DMS53 treated with DMSO at 0.1 percent for 48 hours (cell line): ENCODE results near the gene WDR64.
"Not testable (repeated sequence)": the region's sequence is repeated elsewhere in the genome, so short reads cannot be mapped to it uniquely, and the experiment has no call there.

ENCODE experiments used
- DNase-seq: peaks from one replicate; lab custom pipeline; 2025; ENCODE audit not compliant: unreplicated experiment; lab: John Stamatoyannopoulos, UW

Gene WDR64

DNA sequence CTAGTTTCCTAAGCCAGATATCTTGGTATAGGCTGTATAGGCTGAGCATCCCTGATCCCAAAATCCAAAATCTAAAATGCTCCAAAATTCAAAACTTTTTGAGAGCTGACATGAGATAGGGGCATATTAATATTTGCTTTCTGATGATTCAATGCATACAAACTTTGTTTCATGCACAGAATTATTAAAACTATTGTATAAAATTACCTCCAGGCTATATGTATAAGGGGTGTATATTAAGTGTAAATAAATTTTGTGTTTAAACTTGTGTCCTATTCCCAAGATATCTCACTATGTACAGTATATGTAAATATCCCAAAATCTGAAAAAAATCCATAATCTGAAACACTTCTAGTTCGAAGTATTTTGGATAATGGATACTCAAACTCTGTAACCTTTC lies 2.6 kb downstream of the WDR64 start:
- no peak for DNase-seq

DNA sequence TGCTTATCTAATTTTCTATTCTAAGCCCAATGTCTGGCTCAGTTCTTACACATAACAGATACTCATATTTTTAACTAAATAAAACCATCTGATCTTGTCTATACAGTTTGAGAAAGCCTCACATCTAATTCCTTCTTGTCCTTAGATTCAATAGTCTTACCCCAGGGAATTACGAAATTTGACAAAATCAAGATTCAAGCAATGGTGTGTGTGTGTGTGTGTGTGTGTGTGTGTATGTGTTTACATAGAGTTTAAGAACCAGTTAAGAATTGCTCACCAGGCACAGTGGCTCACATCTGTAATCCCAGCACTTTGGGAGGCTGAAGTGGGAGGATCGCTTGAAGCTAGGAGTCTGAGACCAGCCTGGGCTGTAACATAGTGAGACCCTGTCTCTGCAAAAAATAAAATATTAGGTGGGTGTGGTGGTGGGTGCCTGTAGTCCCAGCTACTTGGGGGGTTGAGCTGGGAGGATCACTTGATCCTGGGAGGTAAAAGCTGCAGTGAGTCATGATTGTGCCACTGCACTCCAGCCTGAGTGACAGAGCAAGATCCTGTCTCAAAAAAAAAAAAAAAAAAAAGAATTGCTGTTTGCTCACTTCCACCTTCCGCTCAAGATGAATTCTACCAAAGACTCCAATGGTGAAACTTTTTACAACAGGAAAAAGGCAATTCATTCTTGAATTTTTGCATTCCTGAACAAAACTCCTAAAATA lies 6.2 kb downstream of the WDR64 start:
- DNase-seq: no peak

GRCh38 chr1:241659016-241659415 lies 6.9 kb downstream of the WDR64 start:
- DNase-seq: not testable (repeated sequence)

DNA sequence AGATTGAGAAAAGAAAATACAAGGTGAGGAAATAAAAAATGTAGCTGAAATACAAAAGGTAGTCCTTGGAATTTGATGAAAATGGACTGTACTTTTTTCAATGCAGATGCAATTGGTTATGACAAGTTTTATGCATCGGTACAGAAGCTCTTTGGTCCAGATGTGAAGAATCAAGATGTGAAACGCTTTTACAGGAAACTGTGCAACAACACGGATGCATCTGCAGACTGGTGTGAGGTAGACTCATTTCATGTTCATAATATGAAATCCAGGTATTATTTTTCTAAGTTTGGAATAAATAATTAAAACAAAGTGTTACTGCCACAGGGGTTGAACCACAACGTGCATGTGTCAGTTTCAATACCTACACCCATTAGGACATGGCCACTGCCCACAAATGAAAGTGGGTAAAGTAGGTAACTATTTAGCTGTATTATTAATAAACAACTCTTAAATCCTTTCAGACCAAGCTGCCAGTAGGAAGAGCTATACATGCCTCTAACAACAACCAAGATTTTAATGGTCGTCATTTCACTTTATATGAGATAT lies 8.4 kb downstream of the WDR64 start:
- DNase-seq: no peak

- DNase-seq: no peak
These were observed 14.3 kb downstream of the WDR64 start for GRCh38 chr1:241666419-241666818.

GRCh38 chr1:241672301-241672700 lies 20.2 kb downstream of the WDR64 start:
- peak; percentile 48 for DNase-seq

DNA sequence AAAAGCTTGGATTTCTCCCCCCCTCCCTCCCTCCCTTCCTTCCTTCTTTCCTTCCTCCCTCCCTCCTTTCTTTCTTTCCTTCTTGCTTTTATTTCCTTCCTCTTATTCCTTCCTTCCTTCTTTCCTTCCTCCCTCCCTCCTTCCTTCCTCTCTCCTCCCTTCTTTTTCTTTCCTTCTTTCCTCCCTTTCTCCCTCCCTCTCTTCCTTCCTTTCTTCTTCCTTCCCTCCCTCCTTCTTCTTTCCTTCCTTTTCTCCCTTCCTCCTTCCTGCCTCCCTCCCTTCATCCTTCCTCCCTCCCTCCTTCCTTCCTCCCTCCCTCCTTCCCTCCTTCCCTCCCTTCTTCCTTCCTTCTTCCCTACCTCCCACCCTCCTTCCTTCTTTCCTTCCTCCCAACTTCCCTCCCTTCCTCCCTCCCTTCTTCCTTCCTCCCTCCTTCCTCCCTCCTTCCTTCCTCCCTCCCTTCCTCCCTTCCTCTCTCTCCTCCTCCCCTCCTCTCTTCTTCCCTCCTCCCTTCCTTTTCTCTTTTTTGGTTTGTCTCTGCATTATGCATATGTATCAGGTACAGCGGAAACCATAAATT lies 22.8 kb downstream of the WDR64 start:
- no peak for DNase-seq

DNA sequence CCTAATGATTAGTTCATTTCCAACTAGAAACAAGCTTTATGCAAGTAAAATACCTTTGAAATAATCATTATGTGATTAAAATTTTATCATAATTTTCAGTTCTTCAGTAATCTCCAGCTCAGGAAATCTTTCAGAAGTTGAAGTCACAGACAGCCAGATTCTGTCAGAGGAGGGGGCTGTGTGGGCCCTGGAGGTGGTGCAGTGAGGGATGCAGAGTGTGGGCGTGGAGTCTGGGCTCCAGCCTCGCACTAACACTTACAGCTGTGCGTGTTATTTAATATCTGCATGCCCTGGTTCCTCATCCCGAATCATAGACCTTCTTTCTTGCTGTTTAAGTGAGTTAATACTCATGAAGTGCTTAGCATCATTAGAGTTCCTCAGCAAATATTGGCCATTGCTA lies 23.9 kb downstream of the WDR64 start:
- no peak for DNase-seq

GRCh38 chr1:241677201-241677600 lies 25.1 kb downstream of the WDR64 start:
- no peak for DNase-seq

GRCh38 chr1:241678536-241678935 lies 26.5 kb downstream of the WDR64 start:
- DNase-seq: no peak

DNA sequence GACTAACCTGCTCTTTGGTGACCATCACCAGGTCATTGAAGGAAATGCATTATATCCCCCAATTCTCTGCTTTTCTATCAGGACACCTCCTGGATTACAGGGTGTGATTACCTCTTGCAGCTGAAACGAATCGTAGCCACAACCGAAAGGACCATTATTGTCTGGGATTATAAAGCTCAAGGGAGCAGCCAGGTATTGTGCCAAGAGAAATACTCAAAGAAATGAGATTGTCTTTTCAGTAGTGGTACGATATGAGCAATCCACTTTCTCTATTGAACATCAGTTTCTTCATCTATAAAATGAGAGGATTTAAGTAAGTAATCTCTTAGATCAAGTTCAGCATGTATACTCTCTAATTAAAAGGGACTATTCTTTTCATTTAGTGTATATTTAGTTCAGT lies 27.3 kb downstream of the WDR64 start:
- no peak for DNase-seq

DNA sequence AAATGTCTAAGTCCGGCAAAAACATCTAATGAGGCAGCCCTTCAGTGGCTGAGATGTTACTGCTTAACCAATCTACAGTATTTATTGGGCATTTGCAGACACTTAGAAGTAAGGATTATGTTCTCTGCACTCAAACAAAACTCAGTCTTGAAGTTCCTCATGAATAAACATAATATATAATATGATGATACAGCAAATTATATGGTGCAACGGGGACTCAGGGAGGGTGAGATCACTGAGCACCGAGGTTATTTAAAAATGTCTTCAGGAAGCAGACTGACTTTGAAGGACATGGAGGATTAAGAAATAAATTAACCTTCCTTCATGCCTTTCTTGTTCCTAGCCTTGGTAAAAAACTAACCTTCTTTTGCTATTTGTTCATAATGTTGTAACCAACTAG lies 27.9 kb downstream of the WDR64 start:
- no peak for DNase-seq

GRCh38 chr1:241681861-241682448 lies 29.9 kb downstream of the WDR64 start:
- not testable (repeated sequence) for DNase-seq

DNA sequence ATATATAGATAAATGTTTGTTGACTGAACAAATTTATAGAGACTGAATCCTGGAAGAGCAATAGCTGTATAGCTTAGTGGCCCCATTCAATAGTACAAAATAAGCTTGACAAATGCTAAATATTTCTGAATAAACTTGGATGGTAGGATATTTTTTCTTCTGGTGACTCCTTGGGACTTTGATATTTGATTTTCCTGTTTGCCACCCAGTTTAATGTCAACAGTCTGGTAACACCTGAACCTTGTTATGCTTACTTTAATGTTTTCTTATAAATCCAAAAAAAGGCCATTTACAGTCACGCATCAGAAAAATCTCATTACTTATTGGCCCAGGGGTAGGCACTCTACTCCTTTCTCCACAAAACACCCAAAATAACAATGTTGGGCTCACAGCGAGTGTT lies 30.8 kb downstream of the WDR64 start:
- no peak for DNase-seq

DNA sequence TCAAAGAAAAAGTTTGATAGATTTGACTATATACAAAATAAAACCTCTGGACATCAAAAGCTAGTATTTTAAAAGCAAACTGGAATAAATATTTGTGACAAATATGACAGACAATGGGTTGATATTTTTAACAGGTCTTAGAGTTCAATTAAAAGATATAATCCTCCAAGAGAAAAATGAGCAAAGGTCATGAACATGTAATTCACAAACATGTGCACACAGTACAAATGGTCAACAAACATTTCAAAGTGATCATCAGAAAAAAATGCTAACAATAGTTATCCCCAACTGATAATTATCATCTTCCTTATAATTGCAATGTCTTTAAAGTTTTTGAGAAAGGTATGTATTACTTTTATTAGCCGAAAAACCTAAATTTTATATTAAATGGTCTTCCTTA lies 32.0 kb downstream of the WDR64 start:
- DNase-seq: no peak

DNA sequence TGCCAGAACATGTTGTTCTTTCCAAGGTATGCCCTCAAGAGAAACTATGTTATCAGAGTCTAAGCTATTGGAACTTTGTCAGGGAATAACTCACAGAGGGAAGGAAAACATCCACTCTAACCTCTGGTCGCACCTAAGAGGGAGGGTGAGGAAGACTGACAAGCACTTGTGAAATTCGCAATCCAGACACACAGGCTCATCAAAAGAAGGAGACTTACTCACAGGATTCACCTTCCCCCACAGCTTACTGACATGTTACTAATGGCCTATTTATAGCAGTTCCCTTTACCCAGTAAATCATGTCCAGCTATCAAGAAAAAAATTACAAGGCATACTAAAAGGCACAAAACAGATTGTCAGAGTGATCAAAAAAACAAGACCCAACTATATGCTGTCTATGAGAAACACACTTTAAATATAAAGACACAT lies 36.9 kb downstream of the WDR64 start:
- no peak for DNase-seq

- no peak for DNase-seq
These were observed 43.4 kb downstream of the WDR64 start for GRCh38 chr1:241695246-241696171.

GRCh38 chr1:241696172-241696814 lies 44.2 kb downstream of the WDR64 start:
- no peak for DNase-seq

DNA sequence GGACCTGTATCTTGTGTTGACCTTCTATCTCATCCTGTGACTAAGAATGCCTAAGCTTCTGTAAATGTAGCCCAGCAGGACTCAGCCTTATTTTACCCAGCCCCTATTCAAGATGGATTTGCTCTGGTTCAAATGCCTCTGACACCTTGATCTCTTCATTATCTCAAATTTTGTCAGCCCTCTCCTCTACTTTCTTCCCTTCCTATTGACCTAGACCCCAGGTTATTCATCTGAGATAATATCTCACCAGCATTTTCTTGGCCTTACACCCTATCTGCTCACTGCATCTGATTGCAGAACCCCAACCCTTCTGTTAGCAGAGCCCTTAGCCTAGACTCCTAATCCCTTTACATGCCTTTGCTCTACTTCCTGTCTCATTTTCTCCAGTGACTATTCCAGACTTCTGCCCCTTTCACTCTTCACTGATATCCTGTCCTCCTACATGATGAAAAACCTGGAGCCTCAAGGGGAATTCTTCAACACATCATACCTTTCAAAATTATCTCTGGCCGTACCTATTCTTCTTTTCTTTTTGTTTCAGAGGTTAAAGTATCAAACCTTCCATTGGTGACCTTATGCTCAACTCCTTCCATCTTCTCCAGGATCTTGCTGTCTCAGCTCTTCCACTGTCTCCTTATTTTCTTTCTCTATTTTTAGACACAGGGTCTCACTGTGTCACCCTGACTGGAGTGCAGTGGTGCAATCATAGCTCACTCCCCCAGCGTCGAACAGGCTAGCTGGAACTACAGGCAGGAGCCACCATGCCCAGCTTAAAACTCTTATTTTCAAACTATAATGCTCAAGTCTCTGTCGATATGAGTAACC lies 44.9 kb downstream of the WDR64 start:
- DNase-seq: no peak

- no peak for DNase-seq
These were observed 45.5 kb downstream of the WDR64 start for GRCh38 chr1:241697640-241698018.
